ENCODE results near the gene SP3. TPM values are rescaled to one million over a fixed set of nuclear protein-coding genes. Genes with fewer than 3 reads are reported as not detected.

The SP3 gene
- total RNA-seq, 1 donor from 2014 or later, result 210 TPM

GRCh38 chr2:173865971-173866873 is 99.0 kb downstream of the SP3 start:
- H3K4me3 ChIP-seq, result no peak overlapping the region
- H2AFZ ChIP-seq (replicated peaks), result peak overlapping the region; percentile 79
- H3F3A ChIP-seq (ENCODE audit: low read depth), result no peaks in the 10 kb centered on the region
- DNase-seq (ENCODE audit: low spot score), result no peak
- H3K79me2 ChIP-seq (ENCODE audit: low read depth), result no peaks in the 10 kb centered on the region
- no peak overlapping the region for H3K27ac ChIP-seq
- Mint-ChIP-seq H3K36me3 (no peaks in the 10 kb centered on the region), H3K4me3 (no peak overlapping the region), H3K27ac (no peak overlapping the region), H3K9me3 (no peaks in the 10 kb centered on the region), H3K27me3 (ENCODE audit: insufficient read depth, low read depth) (peaks cover 2% of the 10 kb centered on the region), H3K4me1 (peaks cover 10% of the 10 kb centered on the region)
- no peak overlapping the region for H3K4me2 ChIP-seq
- no peaks in the 10 kb centered on the region for H4K20me1 ChIP-seq (ENCODE audit: low read depth)
- H3K9me3 ChIP-seq (ENCODE audit: low read depth), result no peaks in the 10 kb centered on the region
- H3K36me3 ChIP-seq, result no peaks in the 10 kb centered on the region
- no peaks in the 10 kb centered on the region for H3K27me3 ChIP-seq
- TF ChIP-seq EZH2phosphoT487 (IDR thresholded peaks at IDR 0.05) (no peak), CTCF (IDR thresholded peaks at IDR 0.05) (no peak), EZH2 (IDR thresholded peaks at IDR 0.05) (no peak)
- H3K4me1 ChIP-seq, result peaks cover 13% of the 10 kb centered on the region
- H3K9ac ChIP-seq, result no peak overlapping the region

- no peak overlapping the region for H2AFZ ChIP-seq (replicated peaks)
- H3K79me2 ChIP-seq (ENCODE audit: low read depth), result no peaks in the 10 kb centered on the region
- H3K9me3 ChIP-seq (ENCODE audit: low read depth), result no peaks in the 10 kb centered on the region
- H3K27me3 Mint-ChIP-seq (ENCODE audit: insufficient read depth, low read depth), result peaks cover 9% of the 10 kb centered on the region
- no peaks in the 10 kb centered on the region for H3K36me3 ChIP-seq
- H3K4me3 ChIP-seq, result no peak overlapping the region
- no peaks in the 10 kb centered on the region for H3K36me3 Mint-ChIP-seq
- H3K4me1 ChIP-seq, result peaks cover 11% of the 10 kb centered on the region
- H3K4me1 Mint-ChIP-seq, result peaks cover 17% of the 10 kb centered on the region
- H3K27ac ChIP-seq, result no peak overlapping the region
- no peak overlapping the region for H3K4me2 ChIP-seq
- H3K9ac ChIP-seq, result no peak overlapping the region
- H4K20me1 ChIP-seq (ENCODE audit: low read depth), result no peaks in the 10 kb centered on the region
- no peak for DNase-seq (ENCODE audit: low spot score)
- no peak overlapping the region for H3K4me3 Mint-ChIP-seq
- no peaks in the 10 kb centered on the region for H3F3A ChIP-seq (ENCODE audit: low read depth)
- H3K27me3 ChIP-seq, result no peaks in the 10 kb centered on the region
- H3K9me3 Mint-ChIP-seq, result peaks cover 4% of the 10 kb centered on the region
- H3K27ac Mint-ChIP-seq, result peak overlapping the region; percentile 70
- TF ChIP-seq CTCF (IDR thresholded peaks at IDR 0.05) (no peak), EZH2 (IDR thresholded peaks at IDR 0.05) (no peak), EZH2phosphoT487 (IDR thresholded peaks at IDR 0.05) (no peak)
Measured at GRCh38 chr2:173862612-173863217, 102.5 kb downstream of the SP3 start.

- no peaks in the 10 kb centered on the region for H3K9me3 ChIP-seq (ENCODE audit: low read depth)
- no peak overlapping the region for H3K4me3 ChIP-seq
- Mint-ChIP-seq H3K27me3 (ENCODE audit: insufficient read depth, low read depth) (peaks cover 9% of the 10 kb centered on the region), H3K4me3 (no peak overlapping the region), H3K36me3 (no peaks in the 10 kb centered on the region), H3K27ac (peak overlapping the region; percentile 23), H3K4me1 (peaks cover 10% of the 10 kb centered on the region), H3K9me3 (peaks cover 4% of the 10 kb centered on the region)
- no peaks in the 10 kb centered on the region for H3K79me2 ChIP-seq (ENCODE audit: low read depth)
- H3K4me2 ChIP-seq, result no peak overlapping the region
- DNase-seq (ENCODE audit: low spot score), result no peak
- H3K27me3 ChIP-seq, result no peaks in the 10 kb centered on the region
- no peak overlapping the region for H3K9ac ChIP-seq
- no peak overlapping the region for H3K27ac ChIP-seq
- TF ChIP-seq EZH2 (IDR thresholded peaks at IDR 0.05) (no peak), EZH2phosphoT487 (IDR thresholded peaks at IDR 0.05) (no peak), CTCF (IDR thresholded peaks at IDR 0.05) (no peak)
- H4K20me1 ChIP-seq (ENCODE audit: low read depth), result no peaks in the 10 kb centered on the region
- H3K4me1 ChIP-seq, result no peaks in the 10 kb centered on the region
- no peaks in the 10 kb centered on the region for H3F3A ChIP-seq (ENCODE audit: low read depth)
- H2AFZ ChIP-seq (replicated peaks), result no peak overlapping the region
- no peaks in the 10 kb centered on the region for H3K36me3 ChIP-seq
Measured at GRCh38 chr2:173860566-173860965, 104.6 kb downstream of the SP3 start.
